HUDEP-2 (cell line): Measurements from ENCODE around the gene CAPN5.

Experiments used
- DNase-seq, 76 experiments: peaks; one replicate each; lab custom pipeline; 2025; ENCODE audit not compliant: unreplicated experiment in 76 of 76; lab: John Stamatoyannopoulos, UW

The CAPN5 gene

DNA sequence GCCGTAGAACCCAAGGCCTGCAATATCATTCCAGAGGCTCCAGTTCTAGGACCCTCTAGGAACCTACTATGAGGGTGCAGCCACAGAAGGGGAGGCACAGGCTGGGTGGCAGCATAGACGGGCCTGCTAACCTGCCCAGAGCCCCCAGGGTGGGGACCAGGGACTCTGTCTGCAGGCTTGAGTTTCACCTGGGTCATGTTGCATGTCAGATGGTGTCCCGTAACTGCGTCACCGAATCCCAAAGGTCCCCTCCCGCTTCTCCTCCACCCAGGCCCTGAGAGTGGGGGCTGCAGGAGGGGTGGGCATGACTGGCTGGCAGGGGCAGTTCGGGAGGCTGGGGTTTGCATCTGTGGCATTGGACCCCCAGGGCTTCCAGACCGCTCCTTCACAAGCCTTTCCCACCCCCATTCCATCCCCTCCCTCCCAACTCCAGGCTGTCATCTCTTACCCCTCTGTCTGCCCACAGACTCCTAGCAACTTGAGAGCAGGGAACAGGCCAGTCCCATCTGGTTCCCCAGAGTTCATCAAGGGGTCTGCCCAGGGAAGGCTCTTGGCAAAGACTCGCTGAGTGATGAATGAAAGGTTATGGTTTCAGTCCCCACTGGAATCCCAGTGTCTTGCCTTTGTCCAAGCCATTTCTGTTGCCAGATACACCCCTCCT is 77.6 kb downstream of the CAPN5 start:
- no peak for DNase-seq

DNA sequence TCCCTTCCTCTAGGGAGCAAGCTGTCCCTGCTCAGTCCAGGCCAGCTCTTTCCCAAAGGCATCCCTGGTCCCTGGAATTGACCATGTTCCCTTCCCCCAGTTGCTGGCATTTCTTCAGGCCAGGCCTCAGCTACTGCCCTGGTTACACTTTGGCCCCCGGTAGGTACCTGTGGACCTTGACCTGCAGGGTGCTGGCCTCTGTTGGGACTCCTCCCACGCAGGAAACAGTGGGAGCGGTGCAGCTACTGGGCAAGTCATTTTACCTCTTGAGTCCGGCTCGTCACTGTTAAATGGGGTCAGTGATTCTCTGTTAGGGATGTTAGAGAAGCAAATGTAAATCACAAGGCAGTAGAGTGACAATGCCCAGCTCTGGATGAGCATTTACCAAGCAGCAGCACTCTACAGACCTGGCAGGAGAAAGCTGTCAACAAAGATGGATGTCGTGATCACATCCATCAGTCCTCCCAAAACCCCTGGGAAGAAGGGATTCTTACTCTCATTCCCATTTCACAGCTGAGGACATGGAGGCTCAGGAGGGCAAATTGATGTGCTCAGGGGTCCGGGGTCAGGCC is 78.2 kb downstream of the CAPN5 start:
- no peak for DNase-seq

- DNase-seq: no peak
Measured at GRCh38 chr11:77146261-77147035, 79.7 kb downstream of the CAPN5 start.

GRCh38 chr11:77147036-77147315 is 80.2 kb downstream of the CAPN5 start:
- DNase-seq: no peak

- DNase-seq: peak in 27 of 76 experiments; percentile 2 to 40 (median 17)
Measured at GRCh38 chr11:77147668-77148321, 81.0 kb downstream of the CAPN5 start.

DNA sequence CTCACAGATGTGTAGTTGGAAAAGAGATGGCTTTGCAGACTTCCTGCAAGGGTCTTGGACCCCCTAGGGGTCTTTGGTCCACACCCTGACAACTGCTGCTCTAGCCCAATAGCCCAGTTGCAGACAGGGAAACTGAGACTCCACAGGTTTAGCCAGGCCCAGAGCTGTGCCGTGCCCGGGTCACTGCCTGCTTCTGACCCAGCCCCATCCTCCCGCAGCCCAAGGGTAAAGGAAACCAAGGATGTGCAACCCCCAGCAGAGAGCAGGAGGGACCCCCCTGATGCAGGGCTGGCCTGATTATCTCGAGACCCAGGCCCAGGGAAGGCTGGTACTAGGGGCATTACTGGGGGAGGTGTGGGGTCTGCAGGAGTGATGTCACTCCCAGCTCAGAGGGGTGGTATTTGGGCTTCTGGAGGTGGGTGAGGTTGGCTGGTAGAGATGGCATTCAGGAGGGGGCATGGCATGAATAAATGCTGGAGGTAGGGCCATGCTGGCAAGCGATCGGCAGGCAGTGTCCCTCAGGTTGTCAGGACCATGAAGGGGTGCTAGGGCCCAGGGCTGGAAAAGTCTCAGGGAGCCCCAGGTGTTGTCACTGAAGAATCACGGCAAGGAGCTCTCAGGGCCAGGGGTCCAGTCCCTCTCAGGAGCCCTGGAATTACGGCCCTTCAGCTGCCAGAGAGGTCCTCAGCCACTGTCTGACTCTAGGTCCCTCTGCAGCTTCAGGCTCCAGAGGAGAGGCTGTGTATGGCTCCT is 82.4 kb downstream of the CAPN5 start:
- DNase-seq: no peak

GRCh38 chr11:77149716-77150392 is 83.1 kb downstream of the CAPN5 start:
- no peak for DNase-seq

GRCh38 chr11:77150836-77151235 is 84.1 kb downstream of the CAPN5 start:
- no peak for DNase-seq

DNA sequence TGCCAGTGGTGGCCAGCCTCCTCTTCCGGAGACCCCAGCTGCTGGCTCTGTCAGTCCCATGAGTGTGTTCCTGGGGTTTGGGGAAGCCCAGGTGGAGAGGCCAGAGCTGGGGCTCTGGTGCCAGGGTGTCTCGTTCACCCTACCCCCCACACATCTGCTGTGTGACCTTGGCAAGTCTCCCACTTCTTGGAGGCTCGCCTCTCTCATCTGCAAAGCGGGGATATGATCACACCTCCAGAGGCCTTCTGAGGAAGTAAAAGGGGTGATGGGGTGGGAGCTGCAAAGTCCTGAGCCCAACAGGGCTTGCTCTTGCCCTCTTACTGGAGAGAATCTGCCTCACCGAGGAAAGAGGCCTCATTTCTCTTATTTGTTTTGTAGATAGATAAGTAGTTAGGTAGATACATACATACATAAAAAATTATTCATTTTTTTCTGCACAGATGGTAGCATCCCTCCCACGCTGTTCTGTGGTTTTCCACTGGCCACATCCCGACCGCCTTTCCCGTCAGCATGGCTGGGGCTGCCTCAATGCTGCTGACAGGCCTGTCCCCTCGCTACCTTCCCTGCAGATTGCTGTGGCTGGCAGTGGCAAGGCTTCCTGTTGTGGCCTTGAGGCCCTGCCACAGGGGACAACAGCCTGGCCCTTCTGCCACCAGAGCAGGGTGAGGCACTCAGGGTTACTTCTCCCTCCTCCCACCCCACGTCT is 85.2 kb downstream of the CAPN5 start:
- DNase-seq: peak in 13 of 76 experiments; percentile 5 to 38 (median 14)

DNA sequence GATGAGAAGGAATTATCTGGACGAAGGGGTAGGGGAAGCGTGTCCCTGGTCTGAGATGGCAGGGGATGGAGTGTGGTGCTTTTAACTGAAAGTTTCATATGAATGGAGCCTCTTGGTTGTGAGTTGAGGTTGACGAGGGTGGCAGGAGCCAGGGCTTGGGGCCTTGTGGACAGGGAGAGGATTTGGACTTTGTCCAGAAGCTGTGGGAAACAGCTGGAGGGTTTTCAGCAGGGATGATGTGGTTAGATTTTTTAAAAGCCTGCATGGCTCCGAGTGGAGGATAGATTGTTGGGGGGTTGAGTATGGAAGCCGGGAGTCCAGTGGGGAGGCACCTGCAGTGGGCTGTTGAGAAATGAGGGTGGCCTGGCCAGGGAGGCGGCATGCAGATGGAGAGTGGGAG is 86.1 kb downstream of the CAPN5 start:
- DNase-seq: no peak

DNA sequence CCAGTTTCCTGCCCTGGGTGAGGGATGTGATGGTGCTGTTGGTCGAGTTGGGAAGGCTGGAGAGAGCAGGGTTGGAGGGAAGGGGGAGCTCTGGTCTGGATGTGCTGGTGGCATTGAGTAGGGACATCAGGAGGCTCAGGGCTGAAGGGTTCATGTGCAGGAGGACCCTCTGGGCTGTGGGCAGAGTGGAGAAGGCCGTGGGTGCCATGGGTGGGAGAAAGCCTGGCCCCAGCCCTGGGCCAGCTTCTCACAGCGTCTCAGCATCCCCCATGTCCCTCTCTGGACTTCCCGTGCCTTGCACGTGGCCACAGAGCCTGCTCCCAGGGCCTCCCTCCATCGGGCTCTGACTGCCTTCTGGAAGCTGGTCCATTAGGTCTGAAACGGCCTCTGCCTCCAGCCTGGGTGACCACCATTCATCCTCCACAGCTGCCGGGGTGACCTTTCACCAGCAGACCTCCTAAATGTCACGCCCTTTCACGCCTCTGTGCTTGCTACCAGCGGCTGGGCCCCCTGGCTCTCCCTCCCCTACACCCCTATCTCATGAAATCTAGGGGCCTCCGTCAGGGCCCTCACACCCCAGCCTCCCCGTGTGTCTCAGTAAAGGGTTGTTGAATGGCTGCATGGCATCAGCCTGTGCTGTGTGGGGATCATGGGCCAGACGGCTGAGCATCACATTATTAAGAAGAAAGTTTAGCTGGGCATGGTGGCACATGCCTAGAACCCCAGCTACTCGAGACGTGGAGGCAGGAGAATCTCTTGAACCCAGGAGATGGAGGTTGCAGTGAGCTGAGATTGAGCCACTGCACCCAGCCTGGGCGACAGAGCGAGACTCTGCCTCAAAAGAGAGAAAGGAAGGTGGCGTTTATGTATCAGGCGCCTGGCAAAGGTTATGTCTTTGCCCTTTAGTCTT is 86.8 kb downstream of the CAPN5 start:
- no peak for DNase-seq

DNA sequence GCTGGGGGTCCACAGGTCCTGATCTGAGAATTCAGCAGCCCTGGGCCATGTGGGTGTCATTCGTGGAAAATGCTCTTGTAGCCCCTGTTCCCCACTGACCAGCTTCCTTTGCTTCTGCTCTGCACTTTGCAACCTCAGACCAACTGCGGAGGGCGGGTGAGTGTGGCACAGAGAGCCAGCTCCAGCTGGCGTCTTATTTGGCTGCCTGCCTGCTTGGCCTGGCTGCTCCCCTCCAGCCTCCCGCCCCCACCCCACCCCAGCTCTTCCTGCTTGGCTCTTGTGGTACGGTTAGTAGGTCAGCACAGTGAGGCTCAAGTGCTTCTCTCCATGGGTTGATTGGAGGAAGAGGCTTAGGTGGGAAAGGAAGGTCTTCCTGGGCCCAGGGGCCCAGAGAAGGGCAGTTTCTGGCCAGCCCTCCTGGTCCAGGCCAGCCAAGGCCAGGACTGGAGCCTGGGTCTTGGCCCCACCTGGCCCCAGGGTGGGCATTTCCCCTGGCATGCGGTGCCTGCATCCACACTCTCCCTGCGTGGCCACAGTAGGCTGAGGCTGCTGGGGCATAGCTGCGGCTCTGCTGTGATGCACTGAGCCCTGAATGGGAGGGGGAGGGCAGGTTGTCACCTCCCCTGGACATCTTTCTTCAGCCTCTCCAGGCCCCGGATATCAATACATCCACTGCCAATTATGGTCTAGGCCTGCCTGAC is 87.8 kb downstream of the CAPN5 start:
- DNase-seq: no peak

DNA sequence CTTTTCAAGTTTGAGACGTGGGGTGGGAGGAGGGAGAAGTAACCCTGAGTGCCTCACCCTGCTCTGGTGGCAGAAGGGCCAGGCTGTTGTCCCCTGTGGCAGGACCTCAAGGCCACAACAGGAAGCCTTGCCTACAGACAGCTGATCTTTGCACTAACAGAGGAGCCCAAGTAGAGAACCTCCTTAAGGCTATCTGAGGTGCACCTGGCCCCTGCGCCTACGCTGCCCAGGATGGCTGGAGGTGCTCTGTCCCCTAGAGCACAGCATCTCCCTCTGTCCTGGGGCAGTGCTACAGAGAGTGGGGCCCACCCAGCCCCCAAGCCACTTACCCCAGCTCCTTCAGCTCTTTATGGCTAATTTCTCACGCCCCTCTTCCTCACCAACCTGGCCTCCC is 88.3 kb downstream of the CAPN5 start:
- DNase-seq: no peak

GRCh38 chr11:77155556-77156130 is 88.9 kb downstream of the CAPN5 start:
- DNase-seq: no peak

DNA sequence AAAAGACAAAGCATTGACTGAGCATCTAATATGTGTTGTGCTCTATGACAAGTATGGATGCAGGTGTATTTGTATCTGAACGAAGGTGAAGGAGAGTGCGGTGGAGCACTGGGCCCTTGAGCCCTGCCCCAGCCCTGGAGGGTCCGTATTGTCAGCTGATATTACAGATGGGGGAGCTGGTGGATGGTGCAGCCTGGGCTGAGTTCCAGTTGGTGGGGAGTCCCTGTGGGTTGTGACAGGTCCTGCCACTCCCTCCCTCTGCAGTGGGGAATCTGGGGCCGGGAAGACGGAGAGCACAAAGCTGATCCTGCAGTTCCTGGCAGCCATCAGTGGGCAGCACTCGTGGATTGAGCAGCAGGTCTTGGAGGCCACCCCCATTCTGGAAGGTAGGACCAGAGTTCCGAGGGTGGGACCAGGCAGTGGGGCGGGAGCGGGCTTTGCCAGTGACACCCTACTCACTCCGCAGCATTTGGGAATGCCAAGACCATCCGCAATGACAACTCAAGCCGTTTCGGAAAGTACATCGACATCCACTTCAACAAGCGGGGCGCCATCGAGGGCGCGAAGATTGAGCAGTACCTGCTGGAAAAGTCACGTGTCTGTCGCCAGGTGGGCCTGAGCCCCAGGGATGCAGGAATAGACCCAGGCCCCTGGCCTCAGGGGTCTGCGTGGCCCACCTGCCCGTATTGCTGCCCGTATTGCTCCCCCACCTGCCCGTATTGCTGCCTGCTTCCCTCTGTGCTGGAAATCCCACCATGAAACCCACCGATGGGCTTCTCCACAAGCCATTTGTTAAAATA is 89.8 kb downstream of the CAPN5 start:
- no peak for DNase-seq

- no peak for DNase-seq
Measured at GRCh38 chr11:77158041-77158695, 91.4 kb downstream of the CAPN5 start.
